ENCODE results near the gene SSR1. TPM values are rescaled to one million over a fixed set of nuclear protein-coding genes. Genes with fewer than 3 reads are reported as not detected.

Gene SSR1
- total and polyA plus RNA-seq, 2 donors (not counting 1 experiment from before 2014, with no cell fraction given), result 65.6 to 237 TPM

GRCh38 chr6:7222197-7222596 lies 90.8 kb downstream of the SSR1 start:
- Histone ChIP-seq H3K27me3 (ENCODE audit: control insufficient read depth, insufficient read depth, low read length) (no peaks in the 10 kb centered on the region), H3K27ac (ENCODE audit: insufficient read depth, low read length) (no peak overlapping the region), H3K4me3 (replicated peaks in 1 of 4; ENCODE audit: control extremely low read depth in 1 of 4, insufficient read depth in 1 of 4, low read depth in 3 of 4, low read length in 4 of 4) (no peak overlapping the region), H3K4me2 (ENCODE audit: extremely low read depth, insufficient read depth, low read length) (no peak overlapping the region), H3K4me1 (ENCODE audit: control insufficient read depth, extremely low read depth, insufficient read depth, low read length) (peaks cover 16% of the 10 kb centered on the region), H4K20me1 (ENCODE audit: control insufficient read depth, extremely low read depth, insufficient read depth, low read length) (no peaks in the 10 kb centered on the region), H2AFZ (ENCODE audit: low read length) (no peak overlapping the region), H3K79me2 (ENCODE audit: control insufficient read depth, insufficient read depth, low read length) (peaks cover 2% of the 10 kb centered on the region), H3K9ac (ENCODE audit: insufficient read depth, low read length) (no peak overlapping the region), H3K9me3 (ENCODE audit: control insufficient read depth, insufficient read depth, low read depth, low read length) (no peaks in the 10 kb centered on the region), H3K36me3 (ENCODE audit: control insufficient read depth, insufficient read depth, low read length) (peaks cover 13% of the 10 kb centered on the region)
- no peak for TF ChIP-seq CTCF (conservative IDR thresholded peaks at IDR 0.05 in 1 of 2, IDR thresholded peaks at IDR 0.05 in 1 of 2; ENCODE audit: low read depth in 1 of 2, low read length in 2 of 2)
- TF ChIP-seq EZH2 (IDR thresholded peaks at IDR 0.05; ENCODE audit: low read length, missing control alignments), result no peak
- DNase-seq (ENCODE audit: low read depth in 2 of 2), result no peak

GRCh38 chr6:7219310-7219709 lies 93.7 kb downstream of the SSR1 start:
- no peak overlapping the region for H3K4me3 ChIP-seq (replicated peaks in 1 of 4; ENCODE audit: control extremely low read depth in 1 of 4, insufficient read depth in 1 of 4, low read depth in 3 of 4, low read length in 4 of 4)
- no peak overlapping the region for H3K9ac ChIP-seq (ENCODE audit: insufficient read depth, low read length)
- DNase-seq (ENCODE audit: low read depth in 2 of 2), result peak; percentile 31 to 51
- peaks cover 30% of the 10 kb centered on the region for H3K4me1 ChIP-seq (ENCODE audit: control insufficient read depth, extremely low read depth, insufficient read depth, low read length)
- TF ChIP-seq EZH2 (IDR thresholded peaks at IDR 0.05; ENCODE audit: low read length, missing control alignments) (no peak), CTCF (conservative IDR thresholded peaks at IDR 0.05 in 1 of 2, IDR thresholded peaks at IDR 0.05 in 1 of 2; ENCODE audit: low read depth in 1 of 2, low read length in 2 of 2) (no peak)
- H3K79me2 ChIP-seq (ENCODE audit: control insufficient read depth, insufficient read depth, low read length), result peaks cover 5% of the 10 kb centered on the region
- peaks cover 5% of the 10 kb centered on the region for H3K36me3 ChIP-seq (ENCODE audit: control insufficient read depth, insufficient read depth, low read length)
- no peaks in the 10 kb centered on the region for H3K9me3 ChIP-seq (ENCODE audit: control insufficient read depth, insufficient read depth, low read depth, low read length)
- H3K27me3 ChIP-seq (ENCODE audit: control insufficient read depth, insufficient read depth, low read length), result no peaks in the 10 kb centered on the region
- no peak overlapping the region for H3K4me2 ChIP-seq (ENCODE audit: extremely low read depth, insufficient read depth, low read length)
- no peak overlapping the region for H2AFZ ChIP-seq (ENCODE audit: low read length)
- H4K20me1 ChIP-seq (ENCODE audit: control insufficient read depth, extremely low read depth, insufficient read depth, low read length), result no peaks in the 10 kb centered on the region
- H3K27ac ChIP-seq (ENCODE audit: insufficient read depth, low read length), result no peak overlapping the region

GRCh38 chr6:7218406-7218988 lies 94.5 kb downstream of the SSR1 start:
- Histone ChIP-seq H3K36me3 (ENCODE audit: control insufficient read depth, insufficient read depth, low read length) (peaks cover 6% of the 10 kb centered on the region), H2AFZ (ENCODE audit: low read length) (no peak overlapping the region), H3K79me2 (ENCODE audit: control insufficient read depth, insufficient read depth, low read length) (peaks cover 5% of the 10 kb centered on the region), H3K4me3 (replicated peaks in 1 of 4; ENCODE audit: control extremely low read depth in 1 of 4, insufficient read depth in 1 of 4, low read depth in 3 of 4, low read length in 4 of 4) (no peak overlapping the region), H3K4me2 (ENCODE audit: extremely low read depth, insufficient read depth, low read length) (no peak overlapping the region), H3K9me3 (ENCODE audit: control insufficient read depth, insufficient read depth, low read depth, low read length) (no peaks in the 10 kb centered on the region), H3K27me3 (ENCODE audit: control insufficient read depth, insufficient read depth, low read length) (no peaks in the 10 kb centered on the region), H3K27ac (ENCODE audit: insufficient read depth, low read length) (no peak overlapping the region), H3K4me1 (ENCODE audit: control insufficient read depth, extremely low read depth, insufficient read depth, low read length) (peaks cover 30% of the 10 kb centered on the region), H3K9ac (ENCODE audit: insufficient read depth, low read length) (no peak overlapping the region), H4K20me1 (ENCODE audit: control insufficient read depth, extremely low read depth, insufficient read depth, low read length) (no peaks in the 10 kb centered on the region)
- TF ChIP-seq EZH2 (IDR thresholded peaks at IDR 0.05; ENCODE audit: low read length, missing control alignments) (no peak), CTCF (conservative IDR thresholded peaks at IDR 0.05 in 1 of 2, IDR thresholded peaks at IDR 0.05 in 1 of 2; ENCODE audit: low read depth in 1 of 2, low read length in 2 of 2) (peak in 1 of 2 donors; percentile 13)
- peak in 1 of 2 donors; percentile 32 for DNase-seq (ENCODE audit: low read depth in 2 of 2)

Other genes with a start within 250 kb of the SSR1 start
- 15.2 and 18.8 TPM in 2 replicates for gene RREB1, start 205.2 kb downstream of the SSR1 start, total RNA-seq
- 2.4 and 2.8 TPM in 2 replicates for gene RREB1, start 205.2 kb downstream of the SSR1 start, polyA plus RNA-seq
- gene CAGE1, start 76.5 kb upstream of the SSR1 start, total RNA-seq, result under 0.01 and 0.17 TPM in 2 replicates
- not detected in 2 replicates for gene CAGE1, start 76.5 kb upstream of the SSR1 start, polyA plus RNA-seq
- gene RIOK1, start 76.6 kb upstream of the SSR1 start, total RNA-seq, result 23.9 and 28.7 TPM in 2 replicates
- 11.9 and 13.6 TPM in 2 replicates for gene RIOK1, start 76.6 kb upstream of the SSR1 start, polyA plus RNA-seq
- under 0.01 TPM in 1 of 2 replicates, not detected in the other for gene DSP, start 228.5 kb upstream of the SSR1 start, total RNA-seq
- gene DSP, start 228.5 kb upstream of the SSR1 start, polyA plus RNA-seq, result 0.02 and 3.8 TPM in 2 replicates